GM15510 (cell line): ENCODE measurements around the gene IMPA2.

ENCODE experiments used
- POLR2A ChIP-seq: IDR thresholded peaks from 3 replicates; pipeline ENCODE4 v1.6.1; 2011; ENCODE audit warnings: borderline replicate concordance; ENCODE audit not compliant: insufficient read length; ENCODE audit errors: extremely low read depth

IMPA2 gene

DNA sequence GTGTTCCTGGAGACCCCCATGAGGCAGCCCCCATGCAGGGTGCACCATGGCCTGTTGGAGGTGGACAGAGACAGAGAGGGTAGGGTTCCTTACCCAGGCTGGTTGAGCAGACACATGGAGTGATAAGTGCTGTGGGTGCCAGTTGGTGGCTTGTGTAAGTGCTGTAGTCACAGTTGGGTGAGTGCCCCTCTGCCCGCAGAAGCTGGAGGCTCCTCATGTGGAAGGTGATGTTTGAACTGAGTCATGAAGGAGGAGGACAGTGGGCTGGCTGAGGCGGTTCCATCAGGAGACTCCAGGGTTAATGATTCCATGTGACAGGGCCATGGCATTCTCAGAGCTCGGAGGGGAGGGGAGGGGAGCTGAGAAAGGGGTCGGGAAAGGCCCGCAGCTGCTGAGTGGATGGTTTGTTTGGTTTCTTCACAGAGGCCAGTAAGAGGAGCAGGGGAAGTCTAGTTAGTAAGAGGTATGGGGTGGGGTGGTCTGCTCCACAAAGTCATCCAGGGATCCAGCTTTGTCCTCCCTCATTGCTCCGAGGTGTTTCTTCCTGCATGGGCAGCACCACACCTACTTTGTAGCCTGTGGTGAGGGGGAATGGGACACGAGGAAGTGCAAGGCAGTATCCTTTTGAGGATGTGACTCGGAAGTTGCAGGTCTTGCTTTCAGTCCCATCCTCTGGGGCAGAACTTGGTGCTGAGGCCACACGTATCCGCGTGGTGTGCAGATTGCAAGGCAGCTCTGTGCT, 13.6 kb downstream of the IMPA2 start:
- TF ChIP-seq POLR2A = no peak

DNA sequence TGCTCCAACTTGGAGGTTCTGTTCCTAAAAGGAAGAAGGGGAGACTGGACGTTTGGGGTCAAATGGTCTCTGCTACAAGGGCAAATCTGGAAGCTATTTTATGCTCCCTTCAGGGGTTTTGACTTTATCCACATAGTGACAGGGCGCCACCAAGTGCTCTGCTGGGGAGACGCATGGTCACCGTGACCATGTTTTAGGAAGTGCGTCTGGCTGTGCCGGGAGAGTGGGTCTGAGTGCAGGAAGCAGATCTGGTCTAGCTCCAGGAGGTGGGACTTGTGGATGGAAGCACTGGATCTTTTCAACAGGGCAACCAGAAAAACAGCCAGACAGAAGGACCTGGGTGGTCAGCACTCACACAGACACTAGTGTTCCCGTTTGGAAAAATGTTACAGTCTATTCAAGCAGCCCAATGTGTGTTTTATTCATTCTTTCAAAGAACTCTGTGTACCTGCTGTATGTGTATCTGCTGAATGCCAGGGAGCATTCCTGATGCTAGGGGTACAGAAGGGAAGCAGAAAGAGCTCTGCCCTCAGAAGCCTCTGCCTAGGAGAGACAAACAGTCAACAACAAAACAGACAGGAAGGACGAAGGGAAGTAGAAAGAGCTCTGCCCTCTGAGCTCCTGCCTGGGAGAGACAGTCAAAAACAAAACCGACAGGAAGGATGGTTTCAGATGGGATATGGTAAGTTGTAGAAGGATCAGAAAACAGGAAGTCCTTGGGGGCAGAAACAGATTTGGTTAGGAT, 14.3 kb downstream of the IMPA2 start:
- no peak for TF ChIP-seq POLR2A

DNA sequence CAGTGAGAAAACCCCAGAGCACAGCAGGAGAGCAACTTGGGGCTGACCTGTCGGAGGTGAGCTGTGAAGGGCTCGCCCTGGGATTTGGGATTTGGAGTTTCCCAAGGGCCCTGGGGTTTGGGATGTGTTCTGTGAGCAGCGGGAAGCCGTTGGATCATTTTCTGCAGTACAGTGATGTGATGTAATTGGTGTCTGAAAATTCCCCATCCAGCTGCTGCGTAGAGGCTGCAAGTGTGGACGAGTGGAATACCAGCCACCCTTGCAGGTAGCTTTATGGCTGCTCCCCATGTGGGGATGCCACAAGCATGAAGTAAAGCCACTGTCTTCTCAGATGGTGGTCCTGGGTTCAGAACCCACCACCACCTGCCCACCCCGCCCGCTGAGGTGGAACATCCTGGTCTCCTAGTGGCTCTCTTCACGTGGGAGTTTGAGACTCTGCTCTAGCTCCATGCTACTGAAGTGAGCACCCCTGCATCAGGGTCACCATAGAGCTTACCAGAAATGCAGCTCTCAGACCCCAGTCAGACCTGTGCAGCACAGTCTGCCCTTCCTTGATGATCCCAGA, 15.0 kb downstream of the IMPA2 start:
- TF ChIP-seq POLR2A = no peak

DNA sequence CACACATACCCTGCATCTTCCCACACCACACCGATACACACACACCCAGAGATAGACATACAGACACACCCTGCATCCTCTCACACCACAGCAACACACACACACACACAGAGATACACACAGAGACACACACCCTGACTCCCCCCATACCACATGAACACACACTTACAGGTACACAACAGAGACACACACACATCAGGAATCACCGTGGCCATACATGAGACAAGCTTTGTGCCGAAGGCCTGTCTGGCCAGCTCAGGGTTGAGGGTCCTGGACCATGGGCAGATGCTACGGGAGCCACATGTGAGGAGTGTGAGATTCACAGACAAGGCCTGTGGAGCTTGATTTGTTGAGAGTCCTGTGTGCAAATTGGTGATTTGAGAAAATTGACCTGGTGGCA, 15.6 kb downstream of the IMPA2 start:
- TF ChIP-seq POLR2A = no peak

DNA sequence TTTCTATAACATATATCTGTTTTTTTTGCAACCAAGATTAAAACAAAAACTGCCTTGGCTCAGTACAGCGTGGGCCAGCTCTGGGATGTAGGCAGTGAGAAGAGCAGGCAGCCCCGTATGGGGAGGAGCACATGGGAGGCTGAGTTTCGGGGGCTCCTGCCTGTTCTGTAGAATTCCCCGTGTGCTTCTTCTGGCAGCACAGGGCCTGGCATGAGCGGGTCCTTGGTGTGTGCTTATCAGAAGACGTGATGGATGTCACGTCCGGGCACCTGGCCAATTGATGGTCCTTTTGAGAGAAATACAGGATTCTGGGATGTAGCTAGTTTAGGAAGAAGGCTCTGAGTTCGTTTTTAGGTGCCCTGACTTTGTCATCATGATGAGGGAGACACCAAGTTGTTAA, 16.2 kb downstream of the IMPA2 start:
- TF ChIP-seq POLR2A = no peak

DNA sequence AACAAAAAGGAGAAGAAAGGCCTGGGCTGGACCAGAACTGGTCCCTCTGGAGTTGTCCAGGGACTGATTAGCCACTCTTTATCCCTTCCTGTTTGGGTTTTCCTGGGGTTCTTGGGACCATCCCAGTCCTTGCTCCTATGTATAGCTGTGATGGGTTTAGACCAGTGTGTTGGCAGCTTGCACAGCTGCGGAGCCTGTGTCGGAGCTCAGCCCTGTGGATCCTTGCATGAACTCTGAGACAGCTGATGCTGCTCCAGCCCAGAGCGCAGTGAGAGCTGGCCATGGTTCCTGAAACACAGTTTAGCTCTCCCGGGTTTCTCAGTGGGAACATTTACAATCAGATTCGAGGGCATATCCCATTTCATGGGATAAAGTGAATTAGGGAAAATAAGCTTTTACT, 16.9 kb downstream of the IMPA2 start:
- no peak for TF ChIP-seq POLR2A

DNA sequence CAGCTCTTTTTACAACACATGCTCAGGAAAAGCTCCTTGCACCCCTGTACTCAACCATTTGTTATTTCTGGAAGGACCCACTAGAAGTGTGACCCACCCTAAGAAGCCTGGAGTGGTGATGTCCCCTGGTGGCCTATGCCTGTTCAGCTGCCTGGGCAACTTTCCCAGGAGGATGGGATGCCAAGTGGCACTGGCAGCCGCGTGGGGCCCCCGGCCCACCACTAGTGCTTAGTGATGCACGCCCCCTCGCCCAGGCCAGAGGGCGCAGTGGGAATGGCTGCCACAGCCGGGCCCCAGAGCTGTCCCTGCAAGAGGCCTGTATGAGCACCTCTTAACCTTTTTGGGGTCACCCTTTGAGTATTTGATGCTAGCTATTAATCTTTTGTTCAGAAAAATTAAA, 18.1 kb downstream of the IMPA2 start:
- no peak for TF ChIP-seq POLR2A

DNA sequence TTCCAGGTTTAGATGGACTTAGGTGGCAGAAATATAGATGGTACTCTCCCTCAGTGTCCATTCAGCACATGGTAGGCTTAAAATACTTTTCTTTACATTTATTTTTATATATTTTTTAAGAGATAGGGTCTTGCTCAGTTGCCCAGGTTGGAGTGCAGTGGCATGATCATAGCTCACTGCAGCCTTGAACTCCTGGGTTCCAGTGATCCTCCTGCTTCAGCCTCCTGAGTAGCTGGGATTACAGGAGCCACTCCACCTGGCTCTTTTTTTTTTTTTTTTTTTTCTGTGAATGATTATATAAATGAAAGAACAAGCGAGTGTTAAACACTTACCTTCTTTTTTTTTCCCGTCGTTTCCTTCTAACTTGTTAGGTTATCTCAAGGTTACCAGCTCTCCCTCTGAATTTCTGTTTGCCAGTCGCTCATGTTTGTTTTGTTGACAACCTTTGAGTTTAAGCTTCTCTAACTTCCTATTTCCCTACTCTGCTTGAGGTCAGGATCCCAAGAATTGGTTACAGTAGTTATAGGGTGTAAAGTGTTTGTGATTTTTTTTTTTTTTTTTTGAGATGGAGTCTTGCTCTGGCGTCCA, 18.9 kb downstream of the IMPA2 start:
- no peak for TF ChIP-seq POLR2A

DNA sequence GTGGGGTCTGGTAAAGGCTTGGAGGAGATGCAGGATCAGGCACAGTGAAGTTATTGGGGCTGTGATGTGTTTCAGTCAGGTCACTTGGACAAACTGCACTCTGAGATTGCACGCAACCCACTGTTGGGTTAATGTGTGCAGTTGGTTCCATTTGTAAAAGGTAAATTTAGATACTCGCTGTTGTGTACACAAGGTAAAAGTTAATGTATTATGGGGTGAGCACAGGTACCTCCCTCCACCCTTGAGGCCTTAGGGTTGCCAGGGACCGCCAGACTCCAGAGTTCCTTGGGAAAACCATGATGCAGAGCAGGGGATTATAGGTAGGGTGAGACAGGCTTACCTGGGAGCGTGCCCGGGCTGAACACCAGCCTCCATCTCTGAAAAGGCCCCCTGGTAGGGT, 20.1 kb downstream of the IMPA2 start:
- no peak for TF ChIP-seq POLR2A

DNA sequence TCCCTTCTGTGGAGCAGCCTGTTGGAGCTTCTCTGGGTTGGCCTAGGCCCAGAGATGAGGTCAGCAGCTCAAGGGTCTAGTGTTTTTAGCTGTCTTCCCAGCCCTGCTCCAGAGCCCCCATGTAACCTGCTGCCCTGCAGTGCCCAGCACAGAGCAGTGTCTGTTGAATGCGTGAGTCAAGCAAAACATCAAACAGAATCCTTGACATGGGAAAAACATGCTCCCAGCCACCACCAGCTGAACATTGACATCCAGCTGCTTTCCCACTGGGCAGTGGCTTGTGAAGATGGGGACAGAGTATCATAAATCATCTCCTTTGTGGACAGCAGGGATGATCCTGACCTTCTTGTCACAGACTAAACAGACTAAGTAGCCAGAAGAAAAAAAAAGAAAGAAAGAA, 22.6 kb downstream of the IMPA2 start:
- no peak for TF ChIP-seq POLR2A

DNA sequence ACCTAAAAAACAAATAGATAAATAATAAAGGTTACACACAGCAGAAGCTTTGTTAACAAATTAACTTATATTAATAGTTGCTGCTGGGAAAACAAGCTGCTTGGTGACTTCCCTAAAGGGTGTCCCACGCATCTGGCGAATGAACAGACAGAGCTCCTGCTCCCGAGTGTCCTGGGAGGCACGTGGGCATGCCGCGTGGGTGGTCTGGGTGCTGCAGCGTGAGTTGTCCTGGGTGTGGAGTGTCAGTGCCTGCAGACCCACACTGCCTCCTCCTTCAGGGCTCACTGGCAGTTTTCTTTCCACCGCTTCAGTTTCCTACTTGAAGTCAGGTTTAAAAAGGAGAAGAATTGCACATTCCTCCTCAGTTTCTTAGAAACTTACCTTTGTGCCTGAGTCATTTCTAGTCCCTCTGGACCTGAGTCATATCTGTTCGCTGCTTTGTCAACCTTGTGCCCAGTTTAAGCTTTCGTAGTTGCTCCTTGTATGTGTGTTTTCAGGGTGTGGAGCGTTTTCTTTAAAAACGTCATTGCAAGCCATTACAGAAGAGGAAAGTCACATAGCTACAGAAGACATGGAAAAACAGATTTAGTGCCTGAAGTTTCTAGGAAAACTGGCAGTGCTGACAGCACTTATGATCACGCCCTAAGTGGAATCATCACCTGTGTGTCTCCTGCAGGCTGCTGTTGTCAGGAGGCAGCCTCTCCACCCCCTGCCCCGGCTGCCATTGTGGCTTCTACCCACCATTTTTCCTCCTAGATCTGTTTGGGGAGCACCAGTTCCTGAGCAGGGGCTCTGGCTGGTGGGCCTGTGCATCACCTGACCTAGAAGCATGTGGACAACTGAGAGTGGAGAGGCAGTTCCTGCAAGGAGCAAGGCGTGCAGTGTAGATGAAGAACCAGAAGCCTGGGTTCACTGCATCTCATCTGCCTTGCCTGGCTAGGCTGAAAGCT, 24.5 kb downstream of the IMPA2 start:
- no peak for TF ChIP-seq POLR2A

DNA sequence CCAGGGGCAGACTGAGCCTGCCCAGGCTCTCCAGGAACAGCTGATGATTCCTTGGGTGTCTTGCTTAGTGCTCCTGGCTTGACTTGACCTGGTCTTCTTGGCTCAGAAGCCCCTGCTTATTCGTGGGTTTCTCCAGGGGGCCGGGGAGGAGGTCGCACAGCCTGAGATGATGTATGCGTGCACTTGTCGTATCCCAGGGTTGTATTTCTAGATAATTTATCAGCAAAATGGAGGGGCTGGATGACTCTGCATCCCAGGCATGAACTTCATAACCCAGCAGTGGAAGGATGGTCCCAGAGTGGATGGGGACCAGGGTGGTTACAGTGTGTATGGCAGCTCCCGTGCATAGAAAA, 25.2 kb downstream of the IMPA2 start:
- no peak for TF ChIP-seq POLR2A

DNA sequence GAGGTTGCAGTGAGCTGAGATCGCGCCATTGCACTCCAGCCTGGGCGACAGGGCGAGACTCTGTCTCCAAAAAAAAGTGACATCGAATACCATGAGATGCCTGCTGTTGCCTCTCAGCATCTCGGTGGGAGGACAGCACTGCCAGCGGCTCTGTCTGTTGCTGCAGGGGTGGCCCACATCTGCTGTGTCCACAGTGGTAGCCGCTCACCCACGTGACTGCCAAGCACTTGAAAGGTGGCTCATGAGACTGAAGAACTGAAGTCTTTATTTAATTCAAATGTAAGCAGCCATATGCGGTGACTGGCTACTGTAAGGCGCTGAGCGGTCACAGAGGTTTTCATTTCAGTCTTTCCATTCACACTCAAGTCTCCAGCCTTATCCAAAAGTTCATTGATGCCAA, 25.8 kb downstream of the IMPA2 start:
- no peak for TF ChIP-seq POLR2A

DNA sequence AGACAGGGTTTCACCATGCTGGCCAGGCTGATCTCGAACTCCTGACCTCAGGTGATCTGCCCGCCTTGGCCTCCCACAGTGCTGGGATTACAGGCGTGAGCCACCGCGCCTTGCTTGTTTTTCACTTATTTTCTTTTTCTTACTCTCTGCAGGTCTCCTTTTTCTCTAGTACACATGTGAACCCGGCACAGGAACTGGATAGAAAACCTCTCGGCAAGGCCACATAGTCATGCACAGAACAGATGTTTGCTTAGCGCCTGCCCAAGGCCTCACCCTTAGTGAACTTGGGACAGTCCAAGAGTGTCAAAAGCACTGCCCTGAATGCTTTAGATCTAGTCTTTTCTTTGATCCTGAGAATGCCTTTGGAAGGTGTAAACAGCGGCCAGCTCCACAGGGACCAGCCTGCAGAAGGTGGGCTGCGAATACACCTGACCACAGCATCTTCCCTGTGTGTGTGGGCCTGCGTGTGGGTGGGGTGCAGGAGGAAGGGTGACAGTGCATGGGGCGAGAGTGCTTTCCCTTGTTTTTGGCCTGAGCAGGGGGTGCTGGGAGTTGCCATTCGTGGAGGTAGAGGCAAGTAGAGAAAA, 27.0 kb downstream of the IMPA2 start:
- TF ChIP-seq POLR2A = no peak
